Eye (tissue), 1 donor: ENCODE data around the gene CDK5RAP2.

Source experiments
- DNase-seq: peaks from one replicate; pipeline ENCODE4 v3.0.0-alpha.2; 2015

CDK5RAP2 gene

GRCh38 chr9:120395376-120395775 is 184.6 kb downstream of the CDK5RAP2 start:
- DNase-seq, result no peak

GRCh38 chr9:120394058-120394669 is 185.8 kb downstream of the CDK5RAP2 start:
- no peak for DNase-seq

- DNase-seq, result no peak
Observed at GRCh38 chr9:120393386-120394057, 186.4 kb downstream of the CDK5RAP2 start.

GRCh38 chr9:120392711-120393110 is 187.3 kb downstream of the CDK5RAP2 start:
- no peak for DNase-seq

GRCh38 chr9:120392245-120392644 is 187.7 kb downstream of the CDK5RAP2 start:
- no peak for DNase-seq

- DNase-seq, result no peak
Observed at GRCh38 chr9:120391691-120392090, 188.3 kb downstream of the CDK5RAP2 start.

GRCh38 chr9:120390637-120391190 is 189.3 kb downstream of the CDK5RAP2 start:
- DNase-seq, result no peak

- DNase-seq, result no peak
Observed at GRCh38 chr9:120389867-120390266, 190.1 kb downstream of the CDK5RAP2 start.

GRCh38 chr9:120389300-120389699 is 190.7 kb downstream of the CDK5RAP2 start:
- no peak for DNase-seq

GRCh38 chr9:120388003-120388855 is 191.7 kb downstream of the CDK5RAP2 start:
- peak; percentile 25 for DNase-seq

- DNase-seq, result no peak
Observed at GRCh38 chr9:120387257-120388002, 192.5 kb downstream of the CDK5RAP2 start.

GRCh38 chr9:120386390-120387131 is 193.4 kb downstream of the CDK5RAP2 start:
- peak; percentile 33 for DNase-seq

GRCh38 chr9:120385606-120386389 is 194.2 kb downstream of the CDK5RAP2 start:
- no peak for DNase-seq

- no peak for DNase-seq
Observed at GRCh38 chr9:120384925-120385272, 195.1 kb downstream of the CDK5RAP2 start.

- DNase-seq, result no peak
Observed at GRCh38 chr9:120383999-120384924, 195.7 kb downstream of the CDK5RAP2 start.

- no peak for DNase-seq
Observed at GRCh38 chr9:120383611-120383998, 196.4 kb downstream of the CDK5RAP2 start.

- no peak for DNase-seq
Observed at GRCh38 chr9:120382453-120382852, 197.5 kb downstream of the CDK5RAP2 start.

GRCh38 chr9:120381839-120382238 is 198.1 kb downstream of the CDK5RAP2 start:
- DNase-seq, result no peak

- DNase-seq, result no peak
Observed at GRCh38 chr9:120379611-120380010, 200.4 kb downstream of the CDK5RAP2 start.

- DNase-seq, result no peak
Observed at GRCh38 chr9:120378680-120379079, 201.3 kb downstream of the CDK5RAP2 start.
